Activated naive CD4-positive, alpha-beta T cell treated with anti-CD3 and anti-CD28 coated beads, Interleukin-2, amount 50 U/mL, for 24 hours (primary cell): ENCODE data around the gene SHLD2.
"Not testable (repeated sequence)": the region's sequence is repeated elsewhere in the genome, so short reads cannot be mapped to it uniquely, and the experiment has no call there.

Experiments used
- H3K27ac Mint-ChIP-seq: one replicate; pipeline ENCODE4 v1.8.0; 2021; ENCODE audit warnings: mild to moderate bottlenecking, mixed read lengths
- H3K27me3 Mint-ChIP-seq: one replicate; pipeline ENCODE4 v1.8.0; 2021; ENCODE audit warnings: mixed read lengths
- H3K36me3 Mint-ChIP-seq: one replicate; pipeline ENCODE4 v1.8.0; 2021; ENCODE audit warnings: mixed read lengths
- H3K4me1 Mint-ChIP-seq: one replicate; pipeline ENCODE4 v1.8.0; 2021; ENCODE audit warnings: mixed read lengths
- H3K4me3 Mint-ChIP-seq: one replicate; pipeline ENCODE4 v1.8.0; 2021; ENCODE audit warnings: mild to moderate bottlenecking, mixed read lengths
- H3K9me3 Mint-ChIP-seq: one replicate; pipeline ENCODE4 v1.8.0; 2021; ENCODE audit warnings: mixed read lengths

SHLD2 gene

DNA sequence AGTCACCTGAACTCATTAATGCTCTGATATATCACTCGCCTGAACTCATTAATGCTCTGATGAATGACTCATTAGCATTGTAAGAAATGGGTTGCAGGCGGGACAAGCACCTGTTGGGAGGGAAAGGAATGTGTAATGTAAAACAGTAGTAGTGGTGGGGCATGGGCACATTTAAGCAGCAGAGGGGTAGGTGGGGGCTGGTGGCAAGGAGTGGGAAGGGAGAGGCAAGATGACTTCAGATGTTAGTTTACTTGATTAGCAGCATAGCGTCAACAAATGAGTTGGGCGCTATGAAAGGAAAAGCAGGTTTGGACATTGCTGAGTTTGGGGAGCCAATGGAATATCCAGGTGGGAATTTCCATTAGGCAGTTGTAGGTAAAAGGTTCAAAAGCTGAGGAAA lies 61.8 kb downstream of the SHLD2 start:
- not testable (repeated sequence) for H3K4me1 Mint-ChIP-seq, H3K9me3 Mint-ChIP-seq, H3K27me3 Mint-ChIP-seq, H3K27ac Mint-ChIP-seq, H3K36me3 Mint-ChIP-seq, H3K4me3 Mint-ChIP-seq

DNA sequence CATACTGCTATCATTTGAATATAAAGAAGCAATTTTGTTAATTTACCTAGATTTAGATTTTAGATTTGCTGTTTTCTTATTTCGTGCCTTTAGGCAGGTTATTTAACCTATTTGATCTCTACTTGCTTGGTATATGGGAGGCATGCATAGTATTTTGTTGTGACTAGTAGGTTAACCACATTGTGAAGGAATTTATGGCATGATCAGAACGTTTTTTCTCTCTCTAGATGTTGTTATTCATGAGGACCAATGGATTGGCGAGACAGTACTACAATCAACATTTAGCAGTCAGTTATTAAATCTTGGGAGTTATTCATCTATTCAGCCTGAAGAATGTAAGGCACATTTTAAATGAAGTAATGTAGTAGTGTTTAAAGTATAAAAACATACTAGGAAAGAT lies 62.8 kb downstream of the SHLD2 start:
- H3K27ac Mint-ChIP-seq, H3K27me3 Mint-ChIP-seq, H3K9me3 Mint-ChIP-seq, H3K4me3 Mint-ChIP-seq, H3K36me3 Mint-ChIP-seq, H3K4me1 Mint-ChIP-seq: not testable (repeated sequence)

DNA sequence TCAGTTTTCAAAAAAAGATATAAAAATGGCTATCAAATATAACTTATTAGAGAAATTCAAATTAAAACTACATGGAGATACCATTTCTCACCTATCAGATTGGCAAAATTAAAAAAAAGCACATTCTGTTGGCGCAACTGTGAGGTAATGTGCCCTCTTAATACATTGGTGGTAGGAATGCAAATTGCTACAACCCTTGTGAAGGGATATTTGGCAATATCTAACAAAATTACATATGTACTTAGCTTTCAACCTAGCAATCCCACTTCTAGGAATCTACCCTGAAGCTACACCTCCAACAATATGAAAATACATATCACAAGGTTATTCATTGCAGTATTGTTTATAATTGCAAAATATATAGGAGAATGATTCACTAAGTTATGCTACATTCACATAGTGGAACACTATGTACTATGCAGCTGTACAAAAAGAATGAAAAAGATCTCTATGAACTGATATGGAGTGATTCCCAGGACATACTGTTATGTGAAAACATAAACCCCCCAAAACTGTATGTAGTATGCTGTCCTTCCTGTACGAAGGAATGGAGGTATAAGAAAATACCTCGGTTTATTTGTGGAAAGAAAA lies 67.8 kb downstream of the SHLD2 start:
- not testable (repeated sequence) for H3K4me3 Mint-ChIP-seq, H3K36me3 Mint-ChIP-seq, H3K4me1 Mint-ChIP-seq, H3K27me3 Mint-ChIP-seq, H3K9me3 Mint-ChIP-seq, H3K27ac Mint-ChIP-seq

DNA sequence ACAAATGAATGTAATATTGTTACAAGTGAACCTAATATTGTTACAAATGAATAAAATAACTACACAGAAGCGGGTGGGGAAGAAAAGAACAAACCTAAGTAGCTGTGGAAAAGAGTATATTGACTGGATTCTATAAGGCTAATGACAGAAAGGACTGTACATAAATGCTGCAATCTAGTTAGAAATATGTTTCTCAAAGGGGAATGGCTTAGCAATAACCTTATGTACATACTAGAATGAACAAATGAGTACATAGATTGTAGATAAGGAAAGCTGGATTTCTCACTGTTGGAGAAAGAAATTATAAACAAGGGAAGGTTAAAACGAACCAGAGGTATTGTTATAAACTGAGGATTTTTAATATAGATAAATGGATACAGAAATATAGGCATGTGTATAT lies 68.4 kb downstream of the SHLD2 start:
- H3K4me1 Mint-ChIP-seq, H3K27me3 Mint-ChIP-seq, H3K4me3 Mint-ChIP-seq, H3K27ac Mint-ChIP-seq, H3K36me3 Mint-ChIP-seq, H3K9me3 Mint-ChIP-seq: not testable (repeated sequence)

DNA sequence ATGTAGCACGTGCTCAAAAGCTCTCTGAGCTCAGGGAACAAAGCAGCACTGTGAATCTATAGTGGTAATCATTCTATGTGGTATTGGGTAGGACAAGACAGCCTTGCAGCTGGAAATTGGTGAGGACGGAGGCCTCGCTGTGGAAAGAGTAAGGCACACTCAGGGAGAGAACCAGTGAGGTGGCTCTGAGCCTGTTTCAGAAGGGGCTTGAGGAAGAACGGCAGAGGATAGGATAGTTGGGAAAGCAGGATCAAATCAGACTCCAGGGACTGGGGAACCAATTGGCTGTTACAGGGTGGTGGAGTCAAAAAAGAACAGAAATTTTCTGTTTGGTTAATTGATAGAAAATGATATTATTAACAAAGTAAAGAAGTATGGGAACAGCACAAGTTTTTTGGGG lies 74.9 kb downstream of the SHLD2 start:
- H3K27ac Mint-ChIP-seq, H3K36me3 Mint-ChIP-seq, H3K9me3 Mint-ChIP-seq, H3K4me1 Mint-ChIP-seq, H3K4me3 Mint-ChIP-seq, H3K27me3 Mint-ChIP-seq: not testable (repeated sequence)

DNA sequence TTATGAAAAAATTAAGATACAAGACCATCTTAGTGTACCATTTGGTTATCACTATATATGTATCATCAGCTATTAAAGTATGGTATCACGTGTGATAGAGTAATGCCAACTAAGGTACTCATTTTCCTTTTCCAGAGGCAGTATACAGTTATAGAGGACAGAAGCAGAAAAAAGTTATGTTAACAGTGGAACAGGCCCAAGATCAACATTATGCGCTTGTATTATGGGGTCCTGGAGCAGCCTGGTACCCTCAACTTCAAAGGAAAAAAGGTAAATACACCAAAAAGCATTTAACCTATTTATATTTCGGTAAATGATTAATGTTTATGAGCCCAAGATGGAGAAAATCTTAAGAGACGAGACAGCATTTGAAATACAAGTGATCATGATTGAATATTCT lies 75.7 kb downstream of the SHLD2 start:
- H3K27me3 Mint-ChIP-seq, H3K4me3 Mint-ChIP-seq, H3K36me3 Mint-ChIP-seq, H3K9me3 Mint-ChIP-seq, H3K27ac Mint-ChIP-seq, H3K4me1 Mint-ChIP-seq: not testable (repeated sequence)

DNA sequence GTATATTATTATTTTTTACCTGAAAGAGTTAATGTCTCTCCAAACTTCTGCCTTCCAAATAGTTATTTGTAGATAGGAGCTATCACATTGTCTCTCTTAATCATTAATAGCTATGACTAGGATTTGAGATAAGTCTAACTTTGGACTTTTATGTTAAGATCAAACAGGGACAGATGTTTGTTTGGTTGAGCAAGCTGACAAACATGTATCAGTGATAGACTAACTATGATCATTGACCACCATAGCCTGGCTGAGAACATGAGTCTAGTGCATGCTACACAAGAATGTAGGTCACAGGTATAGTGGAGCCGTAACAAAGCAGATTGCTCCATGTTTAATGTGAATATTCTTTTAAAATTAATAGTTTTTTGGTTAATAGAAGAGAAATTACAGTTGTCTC lies 76.7 kb downstream of the SHLD2 start:
- not testable (repeated sequence) for H3K27me3 Mint-ChIP-seq, H3K9me3 Mint-ChIP-seq, H3K36me3 Mint-ChIP-seq, H3K27ac Mint-ChIP-seq, H3K4me3 Mint-ChIP-seq, H3K4me1 Mint-ChIP-seq

DNA sequence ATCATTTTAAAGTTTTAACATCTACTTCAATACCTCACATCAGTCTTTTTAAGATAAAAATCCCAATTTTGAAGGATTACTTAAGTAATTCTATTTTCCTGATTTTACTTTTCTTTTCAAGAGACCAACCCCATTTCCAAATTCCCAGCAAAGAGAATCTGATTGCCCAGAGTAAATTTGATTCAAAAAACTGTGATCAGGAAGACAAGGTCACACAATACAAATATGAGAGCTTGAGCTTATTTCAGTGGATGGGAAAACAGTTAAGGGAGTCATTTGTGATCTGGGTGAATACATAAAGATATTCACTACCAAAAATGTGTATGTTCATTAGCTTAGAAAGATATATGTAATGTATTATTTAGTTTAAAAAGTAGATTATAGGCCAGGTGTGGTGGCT lies 77.2 kb downstream of the SHLD2 start:
- not testable (repeated sequence) for H3K36me3 Mint-ChIP-seq, H3K9me3 Mint-ChIP-seq, H3K4me1 Mint-ChIP-seq, H3K27me3 Mint-ChIP-seq, H3K27ac Mint-ChIP-seq, H3K4me3 Mint-ChIP-seq

DNA sequence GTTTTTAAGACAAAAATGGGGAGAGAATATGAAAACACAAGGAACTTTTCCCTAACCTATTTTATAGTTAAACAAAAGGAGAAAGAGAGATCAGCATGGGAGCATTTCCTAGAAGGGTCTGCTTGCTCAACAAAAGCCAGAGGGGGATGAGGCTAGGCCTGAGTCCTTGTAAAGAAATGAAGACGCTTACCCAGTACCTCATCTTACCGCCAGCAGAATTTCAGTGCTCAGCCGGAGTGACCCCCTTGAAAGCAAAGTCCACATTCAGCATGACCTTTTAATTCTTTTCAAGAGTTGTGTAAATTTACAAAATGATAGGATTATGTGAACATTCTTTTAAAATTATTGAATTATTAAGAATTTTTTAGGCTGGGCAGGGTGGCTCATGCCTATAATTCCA lies 82.6 kb downstream of the SHLD2 start:
- not testable (repeated sequence) for H3K4me1 Mint-ChIP-seq, H3K9me3 Mint-ChIP-seq, H3K4me3 Mint-ChIP-seq, H3K27me3 Mint-ChIP-seq
- Mint-ChIP-seq H3K27ac (peak overlapping the region; percentile 77), H3K36me3 (peaks cover 11% of the 10 kb centered on the region)

DNA sequence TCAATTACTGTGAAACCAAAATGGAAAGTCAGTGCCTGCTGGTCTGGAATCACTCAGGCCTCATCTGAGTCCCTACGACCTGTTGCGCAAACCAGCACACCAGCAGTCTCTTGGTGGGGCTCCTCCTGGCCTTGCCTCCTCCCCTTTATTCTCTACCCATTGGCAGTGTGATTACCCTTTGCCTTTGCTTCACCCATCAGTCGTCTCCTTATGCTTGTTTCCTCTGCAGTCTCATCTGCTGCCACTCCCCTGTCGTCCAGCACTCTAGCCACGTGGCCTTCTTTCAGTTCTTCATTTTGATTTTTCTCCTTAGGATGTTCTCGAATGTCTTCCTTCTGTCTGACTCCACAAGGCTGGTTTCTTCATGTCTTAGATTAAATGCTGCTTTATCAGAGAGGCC lies 89.4 kb downstream of the SHLD2 start:
- not testable (repeated sequence) for H3K4me3 Mint-ChIP-seq, H3K27ac Mint-ChIP-seq, H3K27me3 Mint-ChIP-seq, H3K4me1 Mint-ChIP-seq, H3K9me3 Mint-ChIP-seq
- H3K36me3 Mint-ChIP-seq = peaks cover 43% of the 10 kb centered on the region

DNA sequence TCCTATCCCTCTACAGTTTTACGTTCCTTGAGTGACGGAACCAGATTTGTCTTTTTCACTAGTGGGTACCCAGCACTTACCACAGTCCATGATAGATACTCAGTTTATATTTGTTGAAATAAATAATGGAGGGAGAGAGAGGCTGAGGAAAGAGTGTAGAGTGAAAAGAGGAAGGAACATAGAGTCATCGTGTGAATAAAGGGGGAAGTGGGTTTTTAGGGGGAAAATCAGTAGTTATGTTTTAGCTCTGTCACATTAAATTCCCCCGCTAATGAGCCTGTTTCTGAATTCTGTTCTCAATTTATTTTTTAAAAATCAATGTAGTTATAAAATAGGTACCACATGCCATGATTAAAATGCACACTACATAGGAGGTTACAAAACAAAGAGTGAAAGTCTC lies 91.0 kb downstream of the SHLD2 start:
- peaks cover 40% of the 10 kb centered on the region for H3K36me3 Mint-ChIP-seq
- not testable (repeated sequence) for H3K4me1 Mint-ChIP-seq, H3K27me3 Mint-ChIP-seq, H3K27ac Mint-ChIP-seq, H3K9me3 Mint-ChIP-seq, H3K4me3 Mint-ChIP-seq

DNA sequence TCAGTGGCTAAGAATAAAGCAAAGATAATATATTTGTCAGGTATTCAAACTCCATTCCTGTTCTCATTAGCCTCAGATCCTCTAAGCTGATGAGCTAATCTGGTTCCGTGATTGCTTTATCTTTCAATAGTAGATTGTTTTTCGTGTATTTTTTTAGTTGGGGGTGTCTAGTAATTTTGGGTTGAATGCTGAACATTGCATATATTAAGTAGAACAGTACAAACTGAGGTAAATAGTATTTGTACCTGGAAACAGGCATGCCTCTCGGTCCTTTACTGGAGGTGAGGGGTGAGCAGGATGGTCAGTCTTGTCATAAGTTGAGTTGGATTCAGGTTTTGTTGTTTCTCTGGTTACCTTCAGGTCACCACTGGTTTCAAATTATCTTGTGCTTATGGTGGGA lies 92.6 kb downstream of the SHLD2 start:
- H3K27ac Mint-ChIP-seq, H3K9me3 Mint-ChIP-seq, H3K4me1 Mint-ChIP-seq, H3K27me3 Mint-ChIP-seq, H3K4me3 Mint-ChIP-seq: not testable (repeated sequence)
- H3K36me3 Mint-ChIP-seq = peaks cover 42% of the 10 kb centered on the region

DNA sequence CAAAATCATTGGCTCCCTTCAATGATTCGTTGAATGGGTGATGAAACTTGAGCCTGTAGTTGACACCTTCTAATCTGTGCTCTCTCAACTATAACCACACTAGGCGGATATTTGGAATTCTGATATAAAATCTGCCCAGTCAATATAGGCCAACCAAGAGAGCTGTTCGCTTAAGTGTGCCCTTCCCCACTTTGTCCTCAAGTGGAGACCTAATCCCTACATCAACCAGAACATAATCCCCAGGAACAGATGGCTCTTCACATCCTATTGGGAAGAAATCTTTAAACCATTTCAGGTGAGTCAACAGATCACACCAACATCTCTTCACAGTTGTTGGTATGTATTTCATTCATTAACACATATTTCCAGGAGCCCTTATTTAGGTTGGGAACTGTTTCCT lies 96.8 kb downstream of the SHLD2 start:
- peaks cover 19% of the 10 kb centered on the region for H3K36me3 Mint-ChIP-seq
- not testable (repeated sequence) for H3K4me3 Mint-ChIP-seq, H3K4me1 Mint-ChIP-seq, H3K27me3 Mint-ChIP-seq, H3K9me3 Mint-ChIP-seq, H3K27ac Mint-ChIP-seq

DNA sequence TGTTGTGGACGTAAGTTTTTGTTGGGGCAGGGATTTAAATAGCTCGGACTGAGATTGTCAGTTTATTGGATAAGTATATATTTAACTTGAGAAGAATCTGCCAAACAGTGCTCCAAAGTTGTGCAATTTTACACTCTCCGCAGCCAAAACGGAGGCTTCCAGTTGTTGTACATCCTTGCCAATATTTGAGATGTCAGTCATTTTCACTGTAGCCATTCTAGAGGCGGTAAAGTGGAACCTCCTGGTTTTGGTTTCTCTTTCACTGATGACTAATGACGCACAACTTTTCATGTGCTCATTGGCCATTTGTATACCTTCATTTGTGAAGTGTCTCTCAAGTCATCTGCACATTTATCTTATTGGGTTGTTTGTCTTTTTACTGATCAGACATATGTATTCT lies 105.9 kb downstream of the SHLD2 start:
- not testable (repeated sequence) for H3K27ac Mint-ChIP-seq, H3K4me3 Mint-ChIP-seq, H3K9me3 Mint-ChIP-seq, H3K27me3 Mint-ChIP-seq, H3K36me3 Mint-ChIP-seq
- H3K4me1 Mint-ChIP-seq = peaks cover 20% of the 10 kb centered on the region

DNA sequence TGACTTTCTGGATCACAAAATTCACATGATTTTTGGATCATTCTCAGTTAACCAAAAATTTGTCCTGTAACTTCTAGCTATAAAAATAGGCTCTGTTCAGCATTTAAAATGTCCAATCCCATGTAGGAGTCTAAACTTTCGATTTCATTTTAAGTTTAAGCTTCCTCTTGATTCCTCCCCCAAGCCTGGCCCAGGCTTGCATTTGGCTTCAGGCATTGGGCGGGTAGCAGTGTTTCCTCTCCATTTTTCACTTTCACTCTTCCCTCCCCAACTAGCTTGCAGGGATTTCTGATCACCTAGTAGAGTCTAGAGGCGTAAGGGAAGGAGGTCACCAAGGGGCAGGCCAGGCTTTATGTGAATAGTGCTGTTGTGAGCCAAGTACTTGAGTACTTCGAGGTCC lies 109.8 kb downstream of the SHLD2 start:
- not testable (repeated sequence) for H3K9me3 Mint-ChIP-seq, H3K27ac Mint-ChIP-seq, H3K36me3 Mint-ChIP-seq, H3K4me3 Mint-ChIP-seq, H3K27me3 Mint-ChIP-seq
- peaks cover 20% of the 10 kb centered on the region for H3K4me1 Mint-ChIP-seq

DNA sequence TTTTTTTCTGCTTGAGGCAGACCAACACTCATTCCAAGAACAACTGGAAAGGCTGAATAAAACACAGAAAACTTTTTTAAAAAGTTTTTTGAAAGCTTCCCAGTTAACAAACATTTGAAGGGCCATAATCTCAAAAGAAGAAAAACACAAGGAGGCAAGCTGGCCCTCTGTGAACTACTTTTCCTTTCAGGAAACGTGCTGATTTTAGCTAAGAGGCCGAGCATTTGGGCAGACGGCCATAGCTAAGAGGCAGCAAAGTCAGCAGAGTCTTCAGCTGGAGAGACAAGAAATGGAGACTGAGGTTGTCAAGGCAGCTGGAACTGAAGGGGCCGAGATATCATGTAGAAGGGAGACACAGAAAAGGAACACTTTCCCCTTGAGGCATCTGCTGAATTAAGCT lies 111.9 kb downstream of the SHLD2 start:
- H3K36me3 Mint-ChIP-seq, H3K27me3 Mint-ChIP-seq, H3K9me3 Mint-ChIP-seq, H3K4me3 Mint-ChIP-seq, H3K27ac Mint-ChIP-seq: not testable (repeated sequence)
- H3K4me1 Mint-ChIP-seq = peaks cover 15% of the 10 kb centered on the region

DNA sequence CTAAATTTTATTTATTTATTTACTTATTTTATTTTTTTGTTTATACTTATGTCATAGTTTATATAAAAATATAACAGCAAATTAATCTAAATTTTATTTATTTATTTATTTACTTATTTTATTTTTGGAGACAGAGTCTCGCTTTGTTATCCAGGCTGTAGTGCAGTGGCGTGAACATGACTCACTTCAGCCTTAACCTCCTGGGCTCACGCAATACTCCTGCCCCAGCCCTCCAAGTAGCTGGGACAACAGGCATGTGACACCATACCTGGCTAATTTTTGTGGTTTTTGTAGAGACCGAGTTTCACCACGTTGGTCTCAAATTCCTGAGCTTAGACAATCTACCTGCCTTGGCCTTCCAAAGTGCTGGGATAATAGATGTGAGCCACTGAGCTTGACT lies 115.3 kb downstream of the SHLD2 start:
- not testable (repeated sequence) for H3K27me3 Mint-ChIP-seq, H3K36me3 Mint-ChIP-seq, H3K4me1 Mint-ChIP-seq, H3K27ac Mint-ChIP-seq, H3K4me3 Mint-ChIP-seq, H3K9me3 Mint-ChIP-seq

DNA sequence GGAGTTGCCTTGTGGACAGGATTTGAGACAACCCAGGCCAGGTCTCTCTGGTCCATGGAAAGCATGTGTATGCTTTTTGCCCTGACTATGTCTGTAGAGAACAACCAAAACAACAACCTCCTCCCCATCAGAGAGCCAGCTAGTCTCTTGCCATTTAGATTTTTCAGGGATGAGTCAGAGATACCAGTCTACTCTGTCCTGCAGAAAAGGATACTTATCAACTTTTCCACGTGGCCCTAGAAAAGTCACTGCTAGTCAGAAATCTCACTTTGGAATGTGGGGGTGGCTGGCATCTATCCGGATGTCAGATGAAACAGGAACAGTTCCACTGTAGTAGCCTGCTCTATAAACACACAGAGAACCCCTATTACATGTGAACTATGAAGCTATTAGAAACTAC lies 116.8 kb downstream of the SHLD2 start:
- H3K9me3 Mint-ChIP-seq, H3K36me3 Mint-ChIP-seq, H3K4me3 Mint-ChIP-seq, H3K4me1 Mint-ChIP-seq, H3K27me3 Mint-ChIP-seq, H3K27ac Mint-ChIP-seq: not testable (repeated sequence)
